ENCODE data around the gene PSMB4.
"Not testable (repeated sequence)": the region's sequence is repeated elsewhere in the genome, so short reads cannot be mapped to it uniquely, and the experiment has no call there.

Gene PSMB4

GRCh38 chr1:151399324-151400171 is at the start of gene PSMB4:
Gene PSMB4, plus strand, starts transcription at chr1:151399573. Its CDS starts 15 bp downstream, at chr1:151399588.
- DNase-seq = peak; percentile 69

- not testable (repeated sequence) for DNase-seq
Observed at GRCh38 chr1:151350323-151350722, 49.0 kb upstream of the PSMB4 start.

GRCh38 chr1:151352021-151352718 is 47.2 kb upstream of the PSMB4 start:
- DNase-seq = no peak

- no peak for DNase-seq
Observed at GRCh38 chr1:151356696-151357095, 42.7 kb upstream of the PSMB4 start.

- DNase-seq = no peak
Observed at GRCh38 chr1:151361883-151362282, 37.5 kb upstream of the PSMB4 start.

- DNase-seq = no peak
Observed at GRCh38 chr1:151362308-151363155, 36.8 kb upstream of the PSMB4 start.

GRCh38 chr1:151364996-151365395 is 34.4 kb upstream of the PSMB4 start:
- DNase-seq = no peak

GRCh38 chr1:151367658-151368392 is 31.5 kb upstream of the PSMB4 start:
- no peak for DNase-seq

GRCh38 chr1:151368393-151369301 is 30.7 kb upstream of the PSMB4 start:
- DNase-seq = no peak

GRCh38 chr1:151369302-151369610 is 30.1 kb upstream of the PSMB4 start:
- no peak for DNase-seq

GRCh38 chr1:151369621-151370048 is 29.7 kb upstream of the PSMB4 start:
- DNase-seq = no peak

GRCh38 chr1:151370211-151370911 is 29.0 kb upstream of the PSMB4 start:
- no peak for DNase-seq

GRCh38 chr1:151371370-151372057 is 27.9 kb upstream of the PSMB4 start:
- no peak for DNase-seq

GRCh38 chr1:151372058-151372934 is 27.1 kb upstream of the PSMB4 start, which contains the start of gene SELENBP1:
Gene SELENBP1, minus strand, starts transcription at chr1:151372705. Its CDS starts 64 bp downstream, at chr1:151372641.
- DNase-seq = no peak

GRCh38 chr1:151373196-151373595 is 26.2 kb upstream of the PSMB4 start:
- DNase-seq = no peak

- no peak for DNase-seq
Observed at GRCh38 chr1:151377150-151377884, 22.1 kb upstream of the PSMB4 start.

- DNase-seq = no peak
Observed at GRCh38 chr1:151384584-151384983, 14.8 kb upstream of the PSMB4 start.

- no peak for DNase-seq
Observed at GRCh38 chr1:151386002-151386401, 13.4 kb upstream of the PSMB4 start.

Data from activated CD4-positive, alpha-beta T cell treated with anti-CD3 and anti-CD28 coated beads for 1 hour (primary cell).